Upper lobe of left lung (tissue), 4 donors: Measurements from ENCODE around the gene NAP1L5.

Source experiments
- EP300 ChIP-seq, 4 donors: sonication (generic); formaldehyde crosslinking; IDR thresholded peaks; one replicate each; pipeline ENCODE4 v1.5.1; 2017; ENCODE audit warnings: antibody characterized with exemption in 4 of 4, control low read depth in 2 of 4
- POLR2A ChIP-seq, 4 donors: fragments of 450-650 bp; IDR thresholded peaks; one replicate each; pipeline ENCODE4 v1.5.1; 2016 to 2017; ENCODE audit warnings: antibody characterized with exemption in 4 of 4, mild to moderate bottlenecking in 2 of 4
- POLR2AphosphoS5 ChIP-seq, 2 donors: sonication (generic); formaldehyde crosslinking; IDR thresholded peaks; one replicate each; pipeline ENCODE4 v1.5.1; 2017; ENCODE audit warnings: antibody characterized with exemption in 2 of 2
- TF ChIP-seq, protein P1 (sequence below), 6 experiments: fragments of 450-650 bp in 4 of 6; fragments of 200-600 bp in 2 of 6; sonication (generic) in 2 of 6; IDR thresholded peaks; one replicate each; pipeline ENCODE4 v1.5.1; 2016 to 2019; ENCODE audit warnings: antibody characterized with exemption in 6 of 6

DNA sequence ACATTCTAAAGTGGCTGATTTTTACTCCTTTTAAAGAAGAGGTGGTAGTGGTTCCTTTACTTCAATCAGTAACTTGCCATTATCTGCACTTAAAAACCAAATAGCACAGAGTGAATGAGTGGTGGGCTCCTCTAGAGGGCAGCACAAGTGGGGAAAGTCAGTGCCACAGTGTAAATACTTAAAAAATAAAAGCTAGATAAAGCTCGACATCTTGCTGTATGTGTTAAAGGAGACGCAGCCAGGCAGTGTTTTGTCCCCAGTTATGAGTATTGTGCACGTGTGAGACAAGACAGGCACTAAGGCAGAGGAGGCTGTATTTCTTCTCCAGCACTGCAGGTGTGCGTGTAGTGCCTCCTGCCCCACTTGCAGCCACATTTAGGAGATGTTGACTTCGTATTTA, 24.6 kb downstream of the NAP1L5 start:
- TF ChIP-seq, protein P1, sequence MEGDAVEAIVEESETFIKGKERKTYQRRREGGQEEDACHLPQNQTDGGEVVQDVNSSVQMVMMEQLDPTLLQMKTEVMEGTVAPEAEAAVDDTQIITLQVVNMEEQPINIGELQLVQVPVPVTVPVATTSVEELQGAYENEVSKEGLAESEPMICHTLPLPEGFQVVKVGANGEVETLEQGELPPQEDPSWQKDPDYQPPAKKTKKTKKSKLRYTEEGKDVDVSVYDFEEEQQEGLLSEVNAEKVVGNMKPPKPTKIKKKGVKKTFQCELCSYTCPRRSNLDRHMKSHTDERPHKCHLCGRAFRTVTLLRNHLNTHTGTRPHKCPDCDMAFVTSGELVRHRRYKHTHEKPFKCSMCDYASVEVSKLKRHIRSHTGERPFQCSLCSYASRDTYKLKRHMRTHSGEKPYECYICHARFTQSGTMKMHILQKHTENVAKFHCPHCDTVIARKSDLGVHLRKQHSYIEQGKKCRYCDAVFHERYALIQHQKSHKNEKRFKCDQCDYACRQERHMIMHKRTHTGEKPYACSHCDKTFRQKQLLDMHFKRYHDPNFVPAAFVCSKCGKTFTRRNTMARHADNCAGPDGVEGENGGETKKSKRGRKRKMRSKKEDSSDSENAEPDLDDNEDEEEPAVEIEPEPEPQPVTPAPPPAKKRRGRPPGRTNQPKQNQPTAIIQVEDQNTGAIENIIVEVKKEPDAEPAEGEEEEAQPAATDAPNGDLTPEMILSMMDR (IDR thresholded peaks at IDR 0.05) = peak in 5 of 6 experiments; percentile 24 to 44 (median 37)
- TF ChIP-seq POLR2A (IDR thresholded peaks at IDR 0.05) (no peak), POLR2AphosphoS5 (IDR thresholded peaks at IDR 0.05) (no peak), EP300 (IDR thresholded peaks at IDR 0.05) (no peak)
